ENCODE results near the gene SUMO3.
"Not testable (repeated sequence)": the region's sequence is repeated elsewhere in the genome, so short reads cannot be mapped to it uniquely, and the experiment has no call there.

Gene SUMO3

DNA sequence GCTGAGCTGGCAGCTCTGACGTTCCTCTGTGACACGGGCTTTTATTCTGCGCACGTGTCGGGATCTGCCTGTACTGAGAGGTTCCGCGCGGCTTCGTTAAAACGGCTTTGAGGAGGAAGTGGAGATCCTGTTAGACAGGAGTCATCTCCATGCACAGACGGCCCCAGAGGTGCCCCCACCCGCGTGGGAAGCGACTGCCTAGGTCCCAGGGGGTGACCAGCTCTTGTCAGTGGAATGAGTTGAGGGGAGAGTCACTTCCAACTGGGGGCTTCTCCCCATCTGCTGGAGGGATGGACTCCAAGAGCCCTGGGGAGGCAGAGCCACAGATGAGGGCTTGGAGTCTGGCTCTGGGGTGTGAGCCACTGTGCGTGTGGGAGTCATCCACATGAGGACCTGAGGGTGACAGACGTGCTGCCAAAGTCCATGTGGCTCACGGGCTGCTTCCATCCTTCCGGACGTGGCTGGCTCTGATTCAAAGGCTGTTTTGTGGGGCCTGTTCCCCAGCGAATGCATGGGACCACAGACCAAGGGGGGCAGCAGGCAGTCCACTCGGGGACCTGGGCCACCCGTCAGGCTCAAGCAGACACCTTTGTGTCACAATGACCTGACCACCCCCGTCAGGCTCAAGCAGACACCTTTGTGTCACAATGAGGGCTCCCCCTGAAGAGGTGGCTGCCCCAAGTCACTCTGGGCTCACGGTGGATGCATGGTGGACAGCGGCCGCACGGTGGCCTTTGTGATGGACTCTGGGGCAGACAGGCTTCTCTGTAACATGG lies 28.8 kb upstream of the SUMO3 start:
- peak; percentile 31 to 57 for DNase-seq

DNA sequence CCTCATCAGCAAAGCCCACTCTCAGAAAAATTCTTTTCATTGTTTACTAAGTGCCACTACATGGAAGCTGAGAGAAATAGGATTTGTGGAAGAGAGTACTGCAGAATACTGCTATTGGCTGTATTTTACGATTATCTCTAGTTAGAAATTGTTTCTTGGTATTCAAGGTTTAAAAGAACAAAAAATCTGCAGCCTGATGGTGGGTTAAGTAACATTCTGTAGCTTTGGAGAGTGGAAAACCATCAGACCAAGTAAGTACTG lies 28.3 kb upstream of the SUMO3 start:
- no peak for DNase-seq

DNA sequence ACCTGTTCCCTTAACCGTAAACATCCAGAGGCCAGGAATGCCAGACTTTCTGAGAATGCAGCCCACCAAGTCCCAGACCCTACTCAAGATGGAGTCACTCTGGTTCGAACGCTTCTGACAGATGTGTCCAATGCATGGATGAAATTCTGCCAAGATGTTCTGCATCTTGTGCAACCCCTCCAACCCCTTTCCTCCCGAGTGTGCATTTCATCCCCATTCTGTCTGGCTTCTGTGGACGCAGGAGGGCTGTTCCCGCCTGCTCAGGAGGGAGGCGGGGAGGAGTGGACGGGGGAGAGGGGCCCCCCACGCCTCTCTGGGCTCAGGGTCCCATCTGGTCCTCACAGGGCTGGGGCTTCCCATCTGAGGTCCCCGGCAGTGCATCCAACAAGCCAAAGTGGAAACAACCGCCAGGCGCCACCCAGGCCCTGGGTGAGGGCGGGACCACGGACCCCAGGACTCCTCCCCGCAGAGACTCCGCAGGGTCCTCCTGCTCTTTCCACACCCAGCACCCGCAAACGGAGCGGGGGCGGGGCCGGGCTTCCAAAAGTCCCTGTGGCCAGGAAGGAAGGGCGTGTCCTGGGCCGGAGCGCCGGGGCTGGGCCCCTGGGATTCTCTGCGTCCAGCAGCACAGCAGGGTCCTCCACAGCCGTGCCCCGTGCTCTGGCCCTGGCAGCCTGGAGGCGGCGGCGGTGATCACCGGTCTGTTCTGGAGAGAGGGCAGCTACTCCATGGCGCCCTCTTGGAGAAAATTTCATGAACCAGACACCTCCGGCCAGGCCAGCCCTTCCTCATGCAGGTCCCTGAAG lies 27.8 kb upstream of the SUMO3 start:
- peak; percentile 36 to 56 for DNase-seq

DNA sequence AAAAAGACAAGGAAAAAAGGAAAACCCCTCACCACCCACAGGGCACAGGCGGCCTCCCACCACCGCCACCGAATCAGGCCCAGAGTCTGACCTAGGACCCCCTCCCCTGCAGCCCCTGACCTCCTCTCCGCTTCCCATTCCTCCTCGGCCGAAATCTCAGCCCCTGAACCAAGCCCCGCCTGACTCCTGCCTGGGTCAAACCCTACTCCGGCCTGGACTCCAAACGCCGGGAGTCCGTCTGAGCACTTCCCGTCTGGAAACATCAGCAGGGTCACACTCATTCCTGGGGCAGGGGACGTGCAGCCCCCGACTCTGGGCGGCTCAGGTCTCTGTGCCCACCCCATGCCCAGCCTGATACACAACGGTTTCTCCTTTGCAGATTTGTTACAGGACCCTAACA lies 26.4 kb upstream of the SUMO3 start:
- DNase-seq, result no peak

DNA sequence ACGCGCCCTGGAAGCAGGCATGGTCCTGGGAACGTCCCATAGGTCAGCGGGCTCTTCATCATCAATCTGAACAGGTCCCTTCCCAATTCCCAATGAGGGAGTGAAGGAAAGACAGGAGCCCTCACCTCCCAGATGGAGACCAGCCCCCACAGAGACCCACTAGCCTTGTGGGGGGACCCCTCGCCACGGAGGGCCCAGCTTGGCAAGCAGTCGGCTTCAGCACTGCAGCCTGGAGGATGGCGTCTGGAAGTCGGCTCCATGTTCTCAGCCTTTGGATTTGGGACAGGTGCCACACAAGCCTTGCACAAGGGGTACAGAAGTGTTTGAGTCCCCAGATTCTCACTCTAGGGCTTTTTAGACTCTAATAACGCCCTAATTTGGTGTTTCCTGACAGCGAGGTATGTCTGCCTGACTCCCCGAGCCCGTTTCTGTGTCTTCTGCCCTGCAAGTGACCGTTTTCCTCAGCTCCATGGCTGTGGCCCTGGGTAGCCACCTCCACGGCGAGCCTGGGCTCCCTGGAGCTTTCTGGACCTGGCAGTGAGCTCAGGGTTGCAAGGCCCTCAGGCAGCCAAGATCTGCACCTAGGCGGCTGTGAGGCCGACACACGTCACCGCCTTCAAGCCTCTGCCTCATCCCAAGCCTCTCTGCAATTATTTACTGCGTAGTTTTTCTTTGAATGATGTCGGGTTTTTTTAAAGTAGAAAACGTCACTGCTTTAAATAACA lies 25.0 kb upstream of the SUMO3 start:
- no peak for DNase-seq

DNA sequence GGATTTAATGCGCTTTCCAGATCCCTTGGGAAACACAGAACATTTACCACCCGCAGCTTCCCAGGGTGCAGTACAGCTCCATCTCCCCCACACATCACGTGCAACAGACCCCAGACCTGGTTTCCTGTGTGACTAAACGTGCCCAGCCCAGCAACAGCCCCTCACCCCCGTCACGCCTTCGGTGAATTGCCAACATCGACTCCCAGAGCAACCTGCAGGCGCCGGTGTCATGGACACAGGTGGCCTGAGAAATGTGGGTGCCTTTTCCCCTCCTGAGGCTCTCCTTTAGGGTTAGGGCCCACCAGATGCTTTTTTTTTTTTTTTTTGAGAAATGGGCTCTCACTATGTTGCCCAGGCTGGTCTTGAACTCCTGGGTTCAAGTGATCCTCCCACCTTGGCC lies 24.2 kb upstream of the SUMO3 start:
- no peak for DNase-seq

DNA sequence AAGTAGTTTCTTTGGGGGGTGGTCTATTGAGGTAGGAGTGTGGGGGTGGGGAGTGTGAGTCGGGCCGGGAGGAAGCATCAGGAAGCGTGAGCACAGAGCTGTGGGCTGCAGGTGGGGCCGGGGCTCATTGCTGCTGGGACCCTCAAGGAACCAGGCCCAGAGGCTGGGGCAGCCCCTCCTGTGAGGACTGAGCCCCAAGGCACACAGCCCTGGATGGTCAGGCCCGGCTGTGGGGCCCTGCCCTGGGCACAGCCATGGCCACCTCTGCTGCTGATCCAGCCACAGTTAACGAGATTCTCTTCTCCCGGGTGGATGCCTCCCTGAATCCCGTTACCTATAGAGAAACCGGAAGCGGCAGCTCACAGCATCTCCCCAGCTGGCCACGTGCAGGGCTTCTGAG lies 22.9 kb upstream of the SUMO3 start:
- DNase-seq, result no peak

DNA sequence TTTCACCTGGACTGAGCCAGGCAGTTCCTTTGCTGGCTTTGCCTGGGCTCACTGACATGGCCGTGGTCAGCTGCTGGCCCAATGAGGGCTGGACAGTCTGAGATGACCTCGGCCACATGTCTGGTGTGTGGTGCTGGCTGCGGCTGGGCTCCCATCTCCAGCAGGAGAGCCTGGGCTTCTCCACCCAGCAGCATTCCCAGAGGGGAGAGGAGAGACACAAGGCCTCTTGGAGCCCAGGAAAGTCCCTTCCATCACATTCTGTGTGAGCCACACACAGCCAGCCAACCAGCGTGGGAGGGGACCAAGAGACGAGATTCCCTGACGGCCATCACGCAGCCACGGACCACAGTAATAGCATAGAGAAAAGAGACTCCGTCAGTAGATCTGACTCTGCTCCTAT lies 21.1 kb upstream of the SUMO3 start:
- no peak for DNase-seq

DNA sequence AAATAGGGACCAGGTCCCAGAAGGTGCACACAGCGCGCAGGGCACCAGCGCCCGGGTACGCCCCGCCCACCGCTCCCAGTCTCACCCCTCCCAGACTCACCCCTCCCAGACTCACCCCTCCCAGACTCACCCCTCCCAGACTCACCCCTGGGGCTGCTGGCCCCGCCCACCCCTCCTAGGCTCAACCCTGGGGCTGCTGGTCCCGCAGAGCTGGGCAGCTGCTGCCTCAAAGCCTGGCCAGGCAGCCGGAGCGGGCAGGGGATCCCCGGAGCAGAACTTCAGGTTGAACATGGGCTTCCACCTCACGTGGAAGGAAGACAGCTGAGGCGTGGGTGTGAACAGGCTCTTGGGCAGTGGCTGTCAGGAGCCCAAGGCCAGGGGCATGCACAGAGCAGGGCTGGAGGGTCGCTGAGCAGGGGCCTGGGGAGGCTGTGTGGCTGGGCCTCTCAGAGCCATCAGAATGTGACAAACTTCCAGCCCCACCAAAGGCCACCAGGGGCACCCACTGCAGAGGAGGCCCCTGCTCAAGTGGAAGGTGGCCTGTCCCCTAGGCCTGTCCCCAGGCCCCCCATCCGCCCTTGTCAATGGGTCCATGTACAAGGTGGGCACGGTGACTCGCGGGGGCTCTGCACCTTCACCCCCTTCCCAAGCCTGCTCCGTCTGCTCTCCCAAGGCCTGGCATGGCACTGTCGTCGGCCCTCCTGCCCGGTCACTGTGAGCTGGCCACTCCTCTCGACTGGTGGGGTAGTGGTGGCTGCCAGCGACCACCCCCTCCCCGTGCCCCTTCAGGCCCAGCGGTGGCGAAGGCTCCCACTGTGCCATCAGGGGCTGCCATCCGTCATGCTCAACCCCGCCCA lies 20.4 kb upstream of the SUMO3 start:
- DNase-seq, result no peak

DNA sequence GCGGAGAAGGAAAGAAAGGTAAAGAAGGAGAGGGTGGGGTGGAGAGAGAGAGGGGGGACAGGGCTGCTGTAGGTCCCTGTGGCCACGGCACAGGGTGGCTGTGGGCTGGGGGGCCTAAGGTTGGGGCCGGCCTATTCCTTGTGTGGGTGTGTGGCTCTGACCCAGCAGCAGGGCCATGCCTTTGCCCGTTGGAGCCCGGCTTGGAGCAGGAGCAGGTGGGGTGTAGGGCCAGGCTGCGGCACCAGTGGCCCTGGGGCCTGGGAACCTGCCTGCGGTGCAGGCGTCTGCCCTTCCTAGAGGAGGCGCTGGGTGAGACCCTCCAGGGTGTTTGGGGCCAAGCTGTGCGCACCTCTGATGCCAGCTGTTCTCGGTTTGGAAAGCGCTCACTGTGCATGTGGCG lies 19.7 kb upstream of the SUMO3 start:
- DNase-seq, result no peak

DNA sequence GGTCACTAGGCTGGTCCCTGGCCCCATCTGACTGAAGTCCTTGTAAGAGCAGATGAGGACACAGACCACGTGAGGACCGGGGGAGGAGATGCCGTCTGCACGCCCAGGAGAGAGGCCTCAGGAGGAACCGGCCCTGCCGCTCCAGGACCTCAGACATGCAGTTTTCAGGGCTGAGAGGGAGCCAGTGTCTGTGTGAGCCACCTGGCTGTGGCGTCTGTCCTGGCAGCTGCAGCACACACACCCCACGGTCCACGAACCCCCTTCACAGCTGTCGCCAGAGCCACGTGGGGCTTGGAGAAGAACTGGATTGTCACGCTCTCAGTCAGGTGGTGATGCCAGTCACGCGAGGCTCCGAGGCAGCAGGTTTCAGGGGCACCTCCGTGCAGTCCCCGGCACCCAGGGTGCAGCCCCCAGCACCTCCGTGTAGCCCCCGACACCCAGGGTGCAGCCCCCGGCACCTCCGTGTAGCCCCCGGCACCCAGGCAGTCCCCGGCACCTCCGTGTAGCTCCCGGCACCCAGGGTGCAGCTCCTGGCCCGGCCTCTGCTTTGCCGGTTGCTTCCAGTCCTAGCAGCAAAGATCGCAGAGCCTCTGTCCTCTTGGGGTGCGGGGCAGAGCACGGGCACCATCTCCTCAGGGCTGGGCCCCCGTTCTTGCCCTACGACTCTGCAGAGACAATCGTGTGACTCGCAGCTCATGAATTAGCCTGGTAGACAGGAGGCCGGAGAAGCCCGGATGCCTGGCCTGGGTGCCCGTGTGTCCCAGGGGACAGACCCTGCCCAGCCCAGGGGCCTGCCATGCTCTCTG lies 19.0 kb upstream of the SUMO3 start:
- no peak for DNase-seq

DNA sequence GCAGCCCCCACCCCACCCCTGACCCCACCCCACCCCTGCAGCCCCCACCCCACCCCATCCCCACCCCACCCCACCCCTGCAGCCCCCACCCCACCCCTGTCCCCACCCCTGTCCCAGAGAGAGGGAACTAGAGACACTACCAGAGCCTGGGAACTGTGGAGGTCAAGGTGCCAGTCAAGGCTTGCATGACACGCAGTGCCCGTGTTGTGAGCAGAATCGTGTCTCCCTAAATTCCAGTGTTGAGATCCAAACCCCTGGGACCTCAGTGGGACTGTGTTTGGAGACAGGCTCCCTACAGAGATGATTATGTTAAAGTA lies 18.4 kb upstream of the SUMO3 start:
- no peak for DNase-seq

DNA sequence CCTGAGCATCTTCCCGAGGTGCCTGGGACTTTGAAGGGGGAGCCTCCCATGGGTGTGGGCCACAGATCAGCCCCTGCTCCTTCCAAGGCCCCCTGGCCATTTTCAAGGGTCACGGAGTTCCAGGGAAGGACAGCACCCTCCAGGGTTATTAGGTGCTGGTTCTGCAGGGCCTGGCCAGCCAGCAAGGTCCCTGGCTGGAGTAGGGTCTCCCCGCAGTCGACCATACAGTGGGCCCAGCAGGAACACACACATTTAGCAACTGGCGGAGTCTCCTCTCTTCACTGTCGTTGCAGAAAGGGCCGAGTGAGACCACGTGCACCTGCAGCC lies 17.7 kb upstream of the SUMO3 start:
- DNase-seq, result no peak

DNA sequence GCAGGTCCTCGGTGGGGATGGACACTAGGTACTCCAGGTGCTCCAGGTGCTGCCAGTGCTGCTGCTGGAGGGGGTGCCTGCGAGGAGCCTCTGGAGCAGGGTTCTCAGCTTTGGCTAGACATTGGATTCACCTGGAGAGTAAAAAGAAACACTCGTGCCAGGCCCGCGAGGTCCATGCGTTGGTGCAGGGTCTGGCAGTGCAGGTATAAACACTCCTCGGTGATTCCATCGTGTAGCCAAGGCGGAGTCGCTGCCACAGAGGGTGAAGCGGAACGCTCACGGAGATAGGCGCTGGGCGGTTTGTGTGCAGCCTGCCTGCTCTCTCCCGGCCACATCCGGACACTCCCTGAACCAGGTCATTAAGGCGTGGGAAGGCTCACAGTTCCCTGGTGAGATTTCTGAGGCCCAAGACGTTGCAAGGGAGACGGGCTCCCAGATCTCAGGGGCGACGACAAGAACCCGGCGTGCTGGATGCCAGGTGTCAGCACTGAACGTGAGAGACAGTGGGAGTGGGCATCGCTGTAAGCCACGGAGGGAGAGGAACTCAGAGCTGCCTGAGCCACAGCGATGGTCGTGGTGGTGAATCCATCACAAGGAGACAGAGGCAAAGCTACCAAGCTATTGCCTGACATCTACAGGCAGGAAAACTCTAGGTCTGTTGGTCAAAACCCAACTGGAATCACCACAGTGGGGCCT lies 17.2 kb upstream of the SUMO3 start:
- DNase-seq, result no peak

DNA sequence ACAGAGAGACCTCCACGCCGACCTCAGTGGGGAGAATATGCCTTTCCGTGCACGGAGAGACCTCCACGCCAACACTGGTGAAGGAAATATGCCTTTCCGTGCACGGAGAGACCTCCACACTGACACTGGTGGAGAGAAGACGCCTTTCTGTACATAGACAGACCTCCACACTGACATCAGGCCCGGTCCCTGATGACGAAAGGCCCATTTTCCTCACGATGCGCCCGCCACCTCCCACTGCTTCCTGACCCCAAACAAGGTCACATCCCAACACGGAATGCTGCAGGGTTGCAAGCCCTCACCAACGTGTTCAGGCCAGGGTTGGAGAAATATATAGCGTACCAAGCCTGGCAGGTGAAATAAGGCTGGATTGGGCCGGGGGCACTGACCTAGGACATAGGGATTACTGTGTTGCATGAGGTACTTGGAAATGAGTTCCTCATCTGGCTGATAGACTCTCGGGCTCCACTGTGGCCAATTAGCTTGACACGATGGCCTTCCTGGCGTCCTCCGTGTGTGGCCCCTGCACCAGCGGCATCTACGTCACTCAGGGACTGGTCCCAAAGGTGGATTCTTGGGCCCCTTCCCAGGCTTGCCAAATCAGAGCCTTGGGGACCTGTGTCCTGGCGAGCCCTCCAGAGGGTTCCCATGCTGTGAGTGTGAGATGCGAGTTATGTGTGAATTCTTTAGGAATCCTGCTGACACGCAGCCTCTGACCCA lies 16.5 kb upstream of the SUMO3 start:
- no peak for DNase-seq

DNA sequence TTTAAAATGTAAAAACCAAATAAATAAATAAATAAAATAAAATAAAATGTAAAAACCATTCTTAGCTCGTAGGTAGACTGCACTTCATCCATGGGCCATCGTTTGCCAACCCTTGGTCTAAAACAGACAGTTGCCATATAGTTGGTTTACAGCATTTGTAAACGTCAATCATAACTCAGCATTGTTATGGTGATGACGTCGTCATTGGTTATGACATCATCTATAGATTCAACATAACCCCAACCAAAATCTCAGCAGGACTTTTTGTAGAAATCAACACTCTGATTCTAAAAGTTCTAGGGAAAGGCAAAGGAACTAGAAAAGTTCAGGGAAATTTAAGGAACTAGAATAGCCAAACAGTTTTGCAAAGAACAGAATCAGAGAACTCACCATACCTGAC lies 15.8 kb upstream of the SUMO3 start:
- DNase-seq, result no peak

DNA sequence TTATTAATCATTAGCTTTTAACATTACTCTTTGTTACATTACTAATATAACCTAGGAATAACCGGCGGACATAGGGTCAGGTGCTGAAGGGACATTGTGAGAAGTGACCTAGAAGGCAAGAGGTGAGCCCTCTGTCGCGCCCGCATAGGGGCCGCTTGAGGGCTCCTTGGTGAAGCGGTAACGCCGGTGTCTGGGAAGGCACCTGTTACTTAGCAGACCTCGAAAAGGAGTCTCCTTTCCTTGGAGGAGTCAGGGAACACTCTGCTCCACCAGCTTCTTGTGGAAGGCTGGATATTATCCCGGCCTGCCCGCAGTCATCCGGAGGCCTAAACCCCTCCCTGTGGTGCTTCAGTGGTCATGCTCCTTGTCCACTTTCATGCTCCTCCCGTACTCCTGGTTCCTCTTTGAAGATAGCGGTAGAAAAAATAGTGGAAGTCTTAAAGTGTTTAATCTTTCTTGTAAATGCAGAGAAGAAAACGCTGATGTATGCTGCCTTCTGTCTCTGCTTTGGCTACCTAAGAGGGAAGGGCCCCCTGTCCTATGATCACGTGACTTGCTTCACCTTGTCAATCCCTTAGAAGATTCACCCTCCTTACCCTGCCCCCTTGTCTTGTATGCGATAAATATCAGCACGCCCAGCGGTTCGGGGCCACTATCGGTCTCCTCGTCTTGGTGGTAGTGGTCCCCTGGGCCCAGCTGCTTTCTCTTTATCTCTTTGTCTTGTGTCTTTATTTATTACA lies 14.8 kb upstream of the SUMO3 start:
- not testable (repeated sequence) for DNase-seq

DNA sequence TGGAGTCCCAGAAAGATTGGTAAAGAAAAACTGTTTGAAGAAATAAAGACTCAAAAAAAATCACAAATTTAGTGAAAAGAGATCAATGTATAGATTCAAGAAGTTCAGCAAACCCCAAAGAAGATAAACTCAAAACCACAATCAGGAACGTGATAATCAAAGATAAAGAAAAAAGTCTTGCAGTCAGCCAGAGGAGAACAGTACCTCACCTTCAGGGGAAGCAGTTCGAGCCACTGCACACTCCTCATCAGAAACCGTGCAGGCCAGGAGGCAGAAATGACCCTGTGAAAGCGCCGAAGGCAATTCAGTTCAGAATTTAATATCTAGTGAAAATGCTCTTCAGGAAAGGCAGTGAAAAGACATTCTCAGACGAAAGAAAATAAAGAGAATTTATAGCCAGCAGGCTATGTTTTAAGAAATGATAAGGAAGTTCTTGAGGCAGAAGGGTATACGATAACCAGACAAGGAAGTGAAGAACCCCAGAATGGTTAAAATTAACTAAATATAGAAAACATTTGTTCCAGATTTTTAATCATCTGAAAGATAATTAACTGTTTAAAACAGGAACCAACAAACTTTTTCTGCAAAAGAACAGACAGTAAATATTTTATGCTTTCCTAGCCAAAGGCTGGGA lies 13.5 kb upstream of the SUMO3 start:
- DNase-seq, result no peak

DNA sequence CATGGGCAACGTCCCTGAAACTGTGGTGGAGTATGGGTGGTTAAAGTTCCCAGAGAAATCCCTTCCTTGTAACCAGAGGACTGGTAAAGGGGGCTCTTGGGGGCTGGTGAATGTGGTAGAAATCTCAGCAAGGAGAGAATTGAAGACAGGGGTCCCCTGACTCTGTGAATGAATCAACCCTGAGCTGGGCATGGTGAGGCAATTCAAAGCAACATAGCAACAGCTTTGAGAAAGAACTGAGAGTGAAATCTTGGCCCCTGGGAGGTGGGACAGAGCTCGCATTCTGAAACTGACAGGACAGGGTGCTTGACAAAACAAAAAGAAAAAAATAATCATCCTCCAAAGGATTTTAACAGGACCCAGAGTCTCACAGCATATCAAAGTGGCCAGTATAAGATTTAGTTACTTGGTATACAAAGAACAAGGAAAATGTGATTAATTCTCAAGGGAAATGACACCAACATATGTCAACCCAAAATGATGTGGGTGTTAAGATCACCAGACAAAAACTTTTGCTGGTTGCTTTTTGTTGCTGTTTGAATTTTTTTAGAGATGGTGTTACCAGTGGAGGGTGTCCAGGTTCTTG lies 11.7 kb upstream of the SUMO3 start:
- DNase-seq, result no peak

Data from CD4-positive, alpha-beta T cell treated with Interferon alpha-2 for 1 hour (primary cell).